Endothelial cell of umbilical vein (primary cell): ENCODE data around the gene CBX5. TPM values are rescaled to one million over a fixed set of nuclear protein-coding genes. Genes with fewer than 3 reads are reported as not detected.

ENCODE experiments used
- BruUV-seq: library from RNA; stranded (reverse); fragments of 400-500 nt; replicated peaks from 2 replicates; lab custom pipeline; 2021; lab: Mats Ljungman, UMichigan
- CTCF ChIA-PET: fragments of 300-600, 350-600 bp; sonication (Branson Sonifier 250); formaldehyde crosslinking; loops from one replicate; lab custom pipeline; 2021; ENCODE audit warnings: antibody characterized with exemption, inconsistent platforms; lab: Charles Lee
- POLR2A ChIA-PET: fragments of 300-600, 350-600 bp; sonication (Branson Sonifier 250); formaldehyde crosslinking; loops from one replicate; lab custom pipeline; 2021; ENCODE audit warnings: antibody characterized with exemption, inconsistent platforms; lab: Charles Lee
- DNase-seq: peaks from one replicate; pipeline ENCODE4 v3.0.0-alpha.2; 2011; ENCODE audit warnings: low read depth, low spot score
- FAIRE-seq: peaks from 2 replicates; lab custom pipeline; 2011; peaks lifted over from hg19 to GRCh38; lab: Jason Lieb, UNC
- H2AFZ ChIP-seq: 2 replicates; pipeline ENCODE4 v1.6.0; 2012; ENCODE audit warnings: low read depth, low read length, control low read depth, inconsistent platforms
- H3K27ac ChIP-seq: 2 replicates; pipeline ENCODE4 v1.5.1; 2011; ENCODE audit warnings: low read depth, mild to moderate bottlenecking, control low read depth, low read length, moderate library complexity; ENCODE audit not compliant: insufficient read depth
- H3K27me3 ChIP-seq, 2 experiments: 2 replicates each; pipeline versions ENCODE4 v1.6.0 to v1.6.1; 2011; ENCODE audit warnings: low read length in 2 of 2, mixed read lengths in 1 of 2; ENCODE audit not compliant: control insufficient read depth in 2 of 2, insufficient read depth in 2 of 2
- H3K36me3 ChIP-seq, 2 experiments: 2 replicates in 1 of 2; 3 replicates in 1 of 2; pipeline ENCODE4 v1.5.1; 2011; ENCODE audit warnings: low read length in 2 of 2, mild to moderate bottlenecking in 1 of 2, moderate library complexity in 1 of 2; ENCODE audit not compliant: control insufficient read depth in 2 of 2, insufficient read depth in 2 of 2; ENCODE audit errors: extremely low read depth in 1 of 2
- H3K4me1 ChIP-seq: 3 replicates; pipeline ENCODE4 v1.5.1; 2011; ENCODE audit warnings: mild to moderate bottlenecking, low read length; ENCODE audit not compliant: control insufficient read depth, insufficient read depth; ENCODE audit errors: extremely low read depth
- H3K4me2 ChIP-seq: 2 replicates; pipeline ENCODE4 v1.6.1; 2011; ENCODE audit warnings: low read length, control low read depth, mixed read lengths; ENCODE audit not compliant: insufficient read depth
- H3K4me3 ChIP-seq, 3 experiments: fragments of 200-600 bp in 1 of 3; sonication (generic), shearing (Covaris generic) in 1 of 3; replicated peaks in 1 of 3; 2 replicates each; pipeline ENCODE4 v1.5.1; 2011 to 2016; ENCODE audit warnings: control low read depth in 3 of 3, low read length in 3 of 3, mild to moderate bottlenecking in 2 of 3, inconsistent platforms in 1 of 3, low read depth in 1 of 3, moderate library complexity in 1 of 3; ENCODE audit not compliant: insufficient read depth in 1 of 3
- H3K79me2 ChIP-seq: 2 replicates; pipeline ENCODE4 v1.6.0; 2012; ENCODE audit warnings: low read length, inconsistent platforms; ENCODE audit not compliant: control insufficient read depth, insufficient read depth
- H3K9ac ChIP-seq: replicated peaks from 2 replicates; pipeline ENCODE3; 2011; ENCODE audit warnings: low read length, control low read depth; ENCODE audit not compliant: insufficient read depth; ENCODE audit errors: extremely low read depth
- H3K9me1 ChIP-seq: replicated peaks from 3 replicates; pipeline ENCODE4 v1.6.0; 2011; ENCODE audit warnings: mild to moderate bottlenecking, low read length; ENCODE audit not compliant: control insufficient read depth, insufficient read depth; ENCODE audit errors: extremely low read depth
- H3K9me3 ChIP-seq: replicated peaks from 2 replicates; pipeline ENCODE4 v1.5.1; 2012; ENCODE audit warnings: low read length, inconsistent platforms; ENCODE audit not compliant: control insufficient read depth, insufficient read depth
- H4K20me1 ChIP-seq: replicated peaks from 2 replicates; pipeline ENCODE3; 2011; ENCODE audit warnings: mild to moderate bottlenecking, low read length; ENCODE audit not compliant: control insufficient read depth, insufficient read depth; ENCODE audit errors: extremely low read depth
- EZH2 ChIP-seq: IDR thresholded peaks from 2 replicates; pipeline ENCODE4 v1.6.1; 2012; ENCODE audit warnings: borderline replicate concordance, low read depth, mild to moderate bottlenecking, moderate library complexity, low read length, inconsistent platforms; ENCODE audit not compliant: severe bottlenecking
- FOS ChIP-seq: IDR thresholded peaks from 2 replicates; pipeline ENCODE4 v1.6.1; 2011; ENCODE audit warnings: mild to moderate bottlenecking, low read length, moderate library complexity, borderline replicate concordance; ENCODE audit not compliant: insufficient read depth
- GATA2 ChIP-seq: IDR thresholded peaks from 2 replicates; pipeline ENCODE4 v1.7.0; 2011; ENCODE audit warnings: low read depth, mild to moderate bottlenecking, moderate library complexity, mixed read lengths, low read length; ENCODE audit not compliant: insufficient read length, insufficient read depth
- JUN ChIP-seq: IDR thresholded peaks from 2 replicates; pipeline ENCODE4 v1.6.1; 2011; ENCODE audit warnings: borderline replicate concordance, low read depth; ENCODE audit not compliant: insufficient read length, insufficient read depth
- MAX ChIP-seq: IDR thresholded peaks from 2 replicates; pipeline ENCODE4 v1.6.1; 2011; ENCODE audit not compliant: insufficient read depth, insufficient read length
- MYC ChIP-seq: IDR thresholded peaks from one replicate; pipeline ENCODE4 v1.6.1; 2011; ENCODE audit warnings: mild to moderate bottlenecking, low read depth, low read length
- POLR2A ChIP-seq: IDR thresholded peaks from 2 replicates; pipeline ENCODE4 v1.6.1; 2012; ENCODE audit warnings: low read depth, mild to moderate bottlenecking, control low read depth, low read length
- POLR2AphosphoS5 ChIP-seq: IDR thresholded peaks from 2 replicates; pipeline ENCODE4 v1.6.1; 2012; ENCODE audit warnings: low read depth, mild to moderate bottlenecking, control low read depth, low read length, moderate library complexity; ENCODE audit not compliant: insufficient read depth
- dilution Hi-C: fragments of 300-500 bp; cut with MboI; formaldehyde crosslinking; loops from one replicate; pipeline ENCODE4 v1.15.0; 2019; ENCODE audit warnings: low sequenced_read_pairs; ENCODE audit not compliant: extremely low pct_ligation_motif_present
- intact Hi-C: fragments of 100-400 bp; cut with micrococcal nuclease; formaldehyde crosslinking; loops from one replicate; pipeline ENCODE4 v1.10.0; 2022
- polyA plus RNA-seq, 4 experiments: library from polyadenylated mRNA; depleted of rRNA in 3 of 4; stranded (reverse) in 3 of 4; unstranded in 1 of 4; fragments of >200 nt; gene quantifications; 2 replicates each; pipeline versions ENCODE4 v1.2.1 to v1.2.3, GENCODE V29; 2011 to 2012; ENCODE audit warnings: missing spikeins in 1 of 4
- total RNA-seq: library from RNA; stranded (reverse); gene quantifications from 2 replicates; pipeline ENCODE4 v1.2.3, GENCODE V29; 2021
- TF ChIP-seq, protein P1 (sequence below), 2 donors: IDR thresholded peaks; 1 replicate in 1 of 2; 2 replicates in 1 of 2; pipeline ENCODE4 v1.5.1; 2011; ENCODE audit warnings: low read length in 2 of 2, mild to moderate bottlenecking in 2 of 2, moderate library complexity in 2 of 2, control low read depth in 1 of 2, inconsistent platforms in 1 of 2, low read depth in 1 of 2; ENCODE audit not compliant: insufficient read depth in 1 of 2; ENCODE audit errors: extremely low read depth in 1 of 2

The CBX5 gene
- total and polyA plus RNA-seq, 2 donors (not counting 3 experiments of a cell fraction or from before 2014, with no cell fraction given), result 22.8 to 111 TPM

- Histone ChIP-seq H3K4me2 (no peak overlapping the region), H3K27ac (no peak overlapping the region), H3K9ac (no peak overlapping the region), H2AFZ (no peak overlapping the region), H3K9me3 (no peaks in the 10 kb centered on the region), H3K4me3 (no peak overlapping the region), H4K20me1 (no peaks in the 10 kb centered on the region), H3K27me3 (no peaks in the 10 kb centered on the region), H3K36me3 (peaks cover 4 to 6% of the 10 kb centered on the region in 2 experiments), H3K9me1 (no peaks in the 10 kb centered on the region), H3K4me1 (no peaks in the 10 kb centered on the region), H3K79me2 (no peaks in the 10 kb centered on the region)
- FAIRE-seq, result no peak
- no peak for DNase-seq
- intact Hi-C loops (no loop called here), dilution Hi-C loops (no loop called here)
- no TSS peak for BruUV-seq
- TF ChIP-seq EZH2 (no peak), MAX (no peak), POLR2AphosphoS5 (no peak), POLR2A (no peak), JUN (no peak), MYC (no peak), FOS (no peak), GATA2 (no peak)
- TF ChIP-seq, protein P1, sequence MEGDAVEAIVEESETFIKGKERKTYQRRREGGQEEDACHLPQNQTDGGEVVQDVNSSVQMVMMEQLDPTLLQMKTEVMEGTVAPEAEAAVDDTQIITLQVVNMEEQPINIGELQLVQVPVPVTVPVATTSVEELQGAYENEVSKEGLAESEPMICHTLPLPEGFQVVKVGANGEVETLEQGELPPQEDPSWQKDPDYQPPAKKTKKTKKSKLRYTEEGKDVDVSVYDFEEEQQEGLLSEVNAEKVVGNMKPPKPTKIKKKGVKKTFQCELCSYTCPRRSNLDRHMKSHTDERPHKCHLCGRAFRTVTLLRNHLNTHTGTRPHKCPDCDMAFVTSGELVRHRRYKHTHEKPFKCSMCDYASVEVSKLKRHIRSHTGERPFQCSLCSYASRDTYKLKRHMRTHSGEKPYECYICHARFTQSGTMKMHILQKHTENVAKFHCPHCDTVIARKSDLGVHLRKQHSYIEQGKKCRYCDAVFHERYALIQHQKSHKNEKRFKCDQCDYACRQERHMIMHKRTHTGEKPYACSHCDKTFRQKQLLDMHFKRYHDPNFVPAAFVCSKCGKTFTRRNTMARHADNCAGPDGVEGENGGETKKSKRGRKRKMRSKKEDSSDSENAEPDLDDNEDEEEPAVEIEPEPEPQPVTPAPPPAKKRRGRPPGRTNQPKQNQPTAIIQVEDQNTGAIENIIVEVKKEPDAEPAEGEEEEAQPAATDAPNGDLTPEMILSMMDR (IDR thresholded peaks at IDR 0.05; ENCODE audit: extremely low read depth in 1 of 2, insufficient read depth in 1 of 2, low read depth in 1 of 2, low read length in 2 of 2), result no peak
- CTCF ChIA-PET, result no interaction called here
- POLR2A ChIA-PET, result no interaction called here
Observed at GRCh38 chr12:54246011-54246641, 33.8 kb downstream of the CBX5 start.
